HS-27A (cell line): Measurements from ENCODE around the gene TMEM50A.
"Not testable (repeated sequence)": the region's sequence is repeated elsewhere in the genome, so short reads cannot be mapped to it uniquely, and the experiment has no call there.

Experiments
- DNase-seq: peaks from one replicate; pipeline ENCODE4 v3.0.0-alpha.2; 2012; ENCODE audit warnings: low read depth, missing footprints

TMEM50A gene

GRCh38 chr1:25338188-25338981 is at the start of gene TMEM50A:
TSS of gene TMEM50A (plus strand) at chr1:25338334. CDS start at chr1:25340487, 2,153 bp downstream.
- DNase-seq = peak; percentile 73

GRCh38 chr1:25288573-25289101 is 49.5 kb upstream of the TMEM50A start:
- not testable (repeated sequence) for DNase-seq

GRCh38 chr1:25290043-25290442 is 48.1 kb upstream of the TMEM50A start:
- DNase-seq = not testable (repeated sequence)

- not testable (repeated sequence) for DNase-seq
Measured at GRCh38 chr1:25293426-25293825, 44.7 kb upstream of the TMEM50A start.

GRCh38 chr1:25294889-25295826 is 43.0 kb upstream of the TMEM50A start:
- not testable (repeated sequence) for DNase-seq

GRCh38 chr1:25296501-25296900 is 41.6 kb upstream of the TMEM50A start:
- DNase-seq = not testable (repeated sequence)

GRCh38 chr1:25300729-25301128 is 37.4 kb upstream of the TMEM50A start:
- DNase-seq = not testable (repeated sequence)

- DNase-seq = not testable (repeated sequence)
Measured at GRCh38 chr1:25302330-25302729, 35.8 kb upstream of the TMEM50A start.

- not testable (repeated sequence) for DNase-seq
Measured at GRCh38 chr1:25304936-25305335, 33.2 kb upstream of the TMEM50A start.

- DNase-seq = not testable (repeated sequence)
Measured at GRCh38 chr1:25308168-25308567, 30.0 kb upstream of the TMEM50A start.

- DNase-seq = not testable (repeated sequence)
Measured at GRCh38 chr1:25309085-25309484, 29.0 kb upstream of the TMEM50A start.

- not testable (repeated sequence) for DNase-seq
Measured at GRCh38 chr1:25309486-25309885, 28.6 kb upstream of the TMEM50A start.

GRCh38 chr1:25312806-25313470 is 25.2 kb upstream of the TMEM50A start:
- not testable (repeated sequence) for DNase-seq

- DNase-seq = peak; percentile 68
Measured at GRCh38 chr1:25320314-25320938, 17.7 kb upstream of the TMEM50A start.

- DNase-seq = not testable (repeated sequence)
Measured at GRCh38 chr1:25322127-25322526, 16.0 kb upstream of the TMEM50A start.

GRCh38 chr1:25324407-25324806 is 13.7 kb upstream of the TMEM50A start:
- DNase-seq = not testable (repeated sequence)

- DNase-seq = not testable (repeated sequence)
Measured at GRCh38 chr1:25327864-25328790, 10.0 kb upstream of the TMEM50A start.

GRCh38 chr1:25328791-25329185 is 9.3 kb upstream of the TMEM50A start:
- not testable (repeated sequence) for DNase-seq

GRCh38 chr1:25329336-25329735 is 8.8 kb upstream of the TMEM50A start:
- DNase-seq = not testable (repeated sequence)

GRCh38 chr1:25329950-25330349 is 8.2 kb upstream of the TMEM50A start:
- not testable (repeated sequence) for DNase-seq
